ENCODE data around the gene TRMT10A.
"Not testable (repeated sequence)": the region's sequence is repeated elsewhere in the genome, so short reads cannot be mapped to it uniquely, and the experiment has no call there.

TRMT10A gene

GRCh38 chr4:99540277-99540939, 23.4 kb downstream of the TRMT10A start:
- DNase-seq, result no peak

- DNase-seq, result no peak
Observed at GRCh38 chr4:99537674-99538073, 26.2 kb downstream of the TRMT10A start.

- no peak for DNase-seq
Observed at GRCh38 chr4:99536848-99537247, 27.0 kb downstream of the TRMT10A start.

GRCh38 chr4:99536271-99536670, 27.6 kb downstream of the TRMT10A start:
- DNase-seq, result no peak

- not testable (repeated sequence) for DNase-seq
Observed at GRCh38 chr4:99534699-99535098, 29.1 kb downstream of the TRMT10A start.

- no peak for DNase-seq
Observed at GRCh38 chr4:99529956-99530355, 33.9 kb downstream of the TRMT10A start.

GRCh38 chr4:99529228-99529627, 34.6 kb downstream of the TRMT10A start:
- no peak for DNase-seq

- no peak for DNase-seq
Observed at GRCh38 chr4:99518601-99519295, 45.1 kb downstream of the TRMT10A start.

- no peak for DNase-seq
Observed at GRCh38 chr4:99510721-99511120, 53.1 kb downstream of the TRMT10A start, which contains the start of gene C4orf17. Gene C4orf17, plus strand, starts transcription at chr4:99511021. Its CDS starts 2,061 bp downstream, at chr4:99513082.

GRCh38 chr4:99507762-99508161, 56.1 kb downstream of the TRMT10A start:
- no peak for DNase-seq

- no peak for DNase-seq
Observed at GRCh38 chr4:99507349-99507748, 56.5 kb downstream of the TRMT10A start.

- DNase-seq, result no peak
Observed at GRCh38 chr4:99506781-99507180, 57.1 kb downstream of the TRMT10A start.

GRCh38 chr4:99504804-99505502, 58.9 kb downstream of the TRMT10A start:
- DNase-seq, result no peak

Measured in NCI-H1048 (cell line).